Posterior vena cava (tissue), 2 donors: ENCODE measurements around the gene C6orf47. TPM values are rescaled to one million over a fixed set of nuclear protein-coding genes. Genes with fewer than 3 reads are reported as not detected.

Experiments
- DNase-seq: peaks from one replicate; pipeline ENCODE4 v3.0.0-alpha.2; 2020; ENCODE audit warnings: low spot score
- intact Hi-C, 2 donors: fragments of 100-400 bp; cut with DNase I; formaldehyde crosslinking; loops; one replicate each; pipeline versions ENCODE4 v1.14.1 to v1.14.2; 2022 to 2023
- total RNA-seq, 2 donors: library from RNA; stranded (reverse); fragmentation: NEBNext Ultra II Directional; extraction: Animal tissue kit (Norgen Biotek cat#: 25700); gene quantifications; one replicate each; pipeline ENCODE4 v1.2.1, GENCODE V29; 2021
- donor health status: DM: yes; HTN: yes; CAD: no.
- donor health status: DM: yes; HTN: yes; CAD: no.

The C6orf47 gene
- total RNA-seq, 2 donors from 2014 or later = 18.8 to 19.3 TPM

DNA sequence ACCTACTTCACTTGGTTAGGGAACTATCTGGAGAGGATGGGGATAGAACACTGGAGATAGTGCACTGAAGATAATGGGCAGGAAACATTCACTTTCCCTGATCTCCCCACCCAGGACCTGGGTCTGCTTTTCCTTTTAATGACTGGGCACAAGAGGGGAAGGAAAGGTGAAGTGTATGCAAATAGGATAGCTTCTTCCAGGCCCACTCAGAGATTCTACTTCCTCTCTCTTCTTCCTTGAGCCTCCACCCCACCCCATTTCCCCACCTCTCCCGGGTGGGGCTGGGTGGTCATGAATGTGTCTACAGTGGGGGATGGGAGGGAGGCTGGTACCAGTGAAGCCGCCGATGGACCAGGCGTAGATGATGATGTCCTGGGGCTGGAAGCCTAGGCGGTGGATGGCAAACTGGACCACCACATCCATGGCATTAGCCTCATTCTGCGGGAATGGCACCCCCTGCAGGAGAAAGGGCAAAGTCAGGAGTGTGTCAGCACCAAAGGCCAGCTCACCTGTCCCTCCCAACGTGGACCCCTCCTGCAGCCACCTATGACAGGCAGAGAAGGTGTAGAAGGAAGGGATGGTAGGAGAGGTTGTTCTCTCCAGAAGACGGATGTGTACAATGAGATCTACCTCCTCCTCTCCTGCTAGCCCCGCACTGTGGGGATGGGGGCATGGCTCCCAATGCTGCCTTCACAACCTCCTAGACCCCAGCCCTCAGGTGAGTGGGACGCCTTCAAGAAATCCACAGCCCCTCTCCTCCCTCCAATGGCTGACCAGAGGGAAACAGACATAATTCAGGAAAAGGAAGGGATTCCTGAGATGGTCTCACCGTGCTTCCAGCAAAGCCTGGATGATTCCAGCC, 28.9 kb upstream of the C6orf47 start:
- no peak for DNase-seq
- intact Hi-C loops = loop anchor here in 1 of 2 donors (10.0 kb wide), 1 partner anchor 145 kb away; no protein-coding TSS in a partner anchor

DNA sequence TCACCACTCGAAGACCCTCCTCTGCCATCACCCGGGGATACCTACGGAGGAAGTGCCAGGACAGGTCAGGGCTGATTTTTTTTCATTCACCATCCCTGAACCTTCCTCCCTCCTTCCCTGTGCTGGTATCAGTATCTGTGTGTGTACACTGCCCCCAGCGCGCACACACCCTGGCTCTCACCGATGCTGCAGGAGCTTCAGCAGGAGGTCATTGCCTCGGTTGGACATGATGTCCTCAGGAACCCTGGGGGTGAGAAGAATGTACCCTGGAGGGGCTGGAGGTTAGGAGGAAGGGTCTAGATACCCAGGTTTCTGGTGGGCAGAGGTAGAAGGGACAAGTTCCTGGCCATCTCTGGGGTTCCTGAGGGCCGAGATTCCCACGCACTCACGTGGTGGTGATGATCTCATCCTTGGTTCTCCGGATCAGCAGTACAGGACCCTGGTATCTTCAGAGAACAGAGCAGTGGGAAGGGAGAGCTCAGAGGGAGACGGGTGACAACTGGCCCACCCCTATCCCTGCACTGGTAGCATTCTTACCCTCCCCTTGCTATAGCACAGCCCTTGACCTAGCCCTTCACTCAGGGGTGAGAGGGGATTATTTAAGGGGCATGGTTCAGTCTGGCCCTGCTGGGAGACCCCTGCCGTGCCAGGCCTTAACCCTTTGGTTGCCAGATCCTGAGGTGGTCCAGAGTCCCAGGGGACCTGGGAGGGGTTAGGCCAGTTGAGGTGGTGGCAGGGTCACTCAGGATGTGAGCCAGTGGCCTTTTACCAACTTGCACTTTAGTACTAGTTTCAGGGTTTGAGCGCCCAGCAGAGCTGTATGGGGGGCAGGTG, 27.5 kb upstream of the C6orf47 start:
- intact Hi-C loops = loop anchor here in 1 of 2 donors (10.0 kb wide), 1 partner anchor 147 kb away; no protein-coding TSS in a partner anchor
- DNase-seq = peak; percentile 64

DNA sequence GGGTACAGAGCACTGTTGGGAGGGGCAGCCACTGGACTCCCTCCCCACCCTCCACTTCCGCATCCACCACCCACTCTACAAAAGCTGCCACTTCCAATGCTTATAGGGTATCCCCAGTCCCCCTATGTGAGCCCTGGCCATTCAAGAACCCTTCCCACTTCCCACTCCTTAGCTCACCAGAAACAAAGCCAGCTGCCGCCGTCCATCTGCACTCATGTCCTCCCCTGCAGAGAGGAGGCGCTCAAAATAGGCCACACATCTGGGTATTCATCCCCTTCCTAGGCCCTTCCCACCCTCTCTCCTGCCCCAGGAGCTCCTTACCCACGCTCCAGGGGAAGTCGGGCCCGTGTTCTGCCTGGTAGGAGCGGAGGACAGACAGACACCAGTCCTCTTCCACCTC, 26.7 kb upstream of the C6orf47 start:
- intact Hi-C loops = loop anchor here in 1 of 2 donors (10.0 kb wide), 1 partner anchor 147 kb away; no protein-coding TSS in a partner anchor

DNA sequence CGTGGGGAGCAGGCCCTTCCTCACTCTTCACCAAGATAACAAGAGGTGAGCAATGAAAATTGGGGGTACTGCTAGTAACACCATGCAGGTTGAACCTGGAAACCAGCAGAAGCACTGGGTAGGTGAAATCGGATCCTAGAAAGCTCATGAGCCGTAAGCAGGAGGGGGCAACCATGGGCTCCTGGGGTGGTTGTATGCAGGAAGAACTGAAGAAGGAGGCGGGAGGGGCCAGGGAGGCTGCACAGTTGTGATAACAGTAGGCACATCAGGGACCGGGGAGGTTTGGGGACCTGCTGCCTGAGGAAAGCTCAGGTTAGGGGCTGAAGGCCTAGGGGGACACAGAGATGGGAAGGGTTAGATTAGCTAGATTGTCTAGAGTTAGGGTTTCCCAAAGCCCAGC, 25.9 kb upstream of the C6orf47 start:
- DNase-seq = no peak
- intact Hi-C loops = loop anchor here in 1 of 2 donors (10.0 kb wide), 1 partner anchor 148 kb away; no protein-coding TSS in a partner anchor

More for the DNA sequence above, 26.7 kb upstream of the C6orf47 start:
- no peak for DNase-seq

DNA sequence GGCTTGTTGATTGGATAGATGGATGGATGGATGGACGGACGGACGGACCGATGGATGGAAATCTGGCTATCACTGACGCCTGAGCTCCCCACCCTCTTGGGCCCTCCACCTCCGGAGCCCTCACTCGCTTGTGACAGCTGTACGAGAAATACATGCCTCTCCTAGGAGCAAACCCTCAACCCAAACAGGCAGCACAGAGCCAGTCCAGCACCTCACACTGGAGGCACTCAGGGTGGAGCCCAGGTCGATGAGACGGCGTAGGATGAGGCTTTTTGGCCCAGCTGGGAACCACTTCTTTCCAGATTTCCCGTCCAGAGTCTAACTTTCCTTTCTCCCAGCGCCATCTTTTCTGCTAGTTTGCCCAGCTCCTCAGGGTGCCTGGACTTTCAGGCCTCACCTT, 23.0 kb upstream of the C6orf47 start:
- intact Hi-C loops = loop anchor here (5.0 to 10.0 kb wide), 2 partner anchors 149 to 151 kb away; no protein-coding TSS in a partner anchor
- no peak for DNase-seq

DNA sequence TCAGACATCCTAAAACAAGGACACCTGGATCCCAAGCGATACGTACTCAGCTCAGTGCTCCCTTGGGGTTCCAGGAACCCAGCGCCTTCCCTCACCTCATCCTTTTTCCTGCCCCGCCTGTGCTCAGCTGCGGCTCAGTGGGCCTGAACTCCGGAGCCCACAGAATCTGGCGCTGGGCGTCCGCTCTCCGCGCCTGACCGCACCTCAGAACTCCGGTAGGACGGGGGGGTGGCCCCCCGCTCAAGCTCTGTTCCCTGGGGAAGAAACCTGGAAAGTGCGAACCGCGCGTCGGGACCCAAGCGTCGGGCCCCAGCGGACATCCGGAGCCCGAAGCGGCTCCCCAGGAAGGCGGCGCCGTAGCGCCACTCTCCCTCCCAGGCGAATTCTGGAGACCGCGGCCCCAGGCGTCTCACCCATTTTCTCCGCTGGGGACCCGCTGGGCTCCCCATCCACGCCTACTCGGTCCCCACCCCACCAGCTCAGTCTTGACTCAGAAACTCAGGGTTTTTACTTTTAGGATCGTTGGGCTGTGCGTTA, 20.6 kb upstream of the C6orf47 start:
- no peak for DNase-seq
- intact Hi-C loops = loop anchor here (5.0 to 10.0 kb wide), 2 partner anchors 151 to 154 kb away; no protein-coding TSS in a partner anchor

DNA sequence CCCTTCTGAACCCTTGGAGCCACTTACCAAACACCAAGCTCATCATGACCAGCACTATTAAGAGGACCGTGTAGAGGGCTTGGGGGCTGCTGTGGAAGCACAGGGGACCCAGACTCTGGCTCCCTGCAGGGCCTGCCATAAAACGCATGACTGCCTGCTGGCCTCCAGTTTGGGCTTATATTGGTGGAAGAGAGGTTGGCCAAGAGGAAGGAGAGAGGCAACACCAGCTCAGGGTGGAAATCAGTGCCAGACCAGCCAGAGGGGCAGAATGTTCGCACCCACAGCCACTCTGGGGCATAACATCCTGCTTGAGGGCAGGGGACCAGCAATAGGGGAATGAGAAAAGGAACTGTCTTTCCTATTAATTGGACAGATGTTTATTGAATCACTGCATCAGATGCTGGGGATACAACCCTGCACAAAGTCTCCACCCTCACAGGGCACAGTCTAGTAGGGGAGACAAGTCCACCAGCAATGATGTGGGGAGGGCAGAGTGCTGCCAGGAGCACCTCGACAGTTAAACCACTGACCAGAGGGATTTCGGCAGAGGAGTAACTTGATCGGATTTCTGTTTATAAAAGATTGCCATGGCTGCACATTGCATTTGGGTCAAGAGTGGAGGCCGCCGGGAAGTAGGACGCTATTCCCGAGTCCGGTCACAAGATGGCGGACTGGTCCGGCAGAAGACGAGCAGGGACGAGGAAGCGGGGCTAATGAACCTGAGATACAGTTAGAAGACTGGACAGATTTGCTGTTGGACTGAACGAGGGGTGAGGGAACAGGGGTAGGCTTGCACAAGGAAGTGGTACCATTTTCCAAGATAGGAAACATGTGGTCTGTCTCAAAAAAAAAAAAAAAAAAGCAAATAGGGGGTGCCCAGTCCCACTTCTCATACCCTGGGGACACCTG, 19.9 kb upstream of the C6orf47 start, which contains the start of gene LY6G5C:
LY6G5C (minus strand) TSS at position 842 of the 909 bp plus-strand sequence; CDS start at position 148, 694 bp downstream.
- intact Hi-C loops = loop anchor here (5.0 to 10.0 kb wide), 2 partner anchors 152 to 154 kb away; no protein-coding TSS in a partner anchor
- peak; percentile 95 for DNase-seq

DNA sequence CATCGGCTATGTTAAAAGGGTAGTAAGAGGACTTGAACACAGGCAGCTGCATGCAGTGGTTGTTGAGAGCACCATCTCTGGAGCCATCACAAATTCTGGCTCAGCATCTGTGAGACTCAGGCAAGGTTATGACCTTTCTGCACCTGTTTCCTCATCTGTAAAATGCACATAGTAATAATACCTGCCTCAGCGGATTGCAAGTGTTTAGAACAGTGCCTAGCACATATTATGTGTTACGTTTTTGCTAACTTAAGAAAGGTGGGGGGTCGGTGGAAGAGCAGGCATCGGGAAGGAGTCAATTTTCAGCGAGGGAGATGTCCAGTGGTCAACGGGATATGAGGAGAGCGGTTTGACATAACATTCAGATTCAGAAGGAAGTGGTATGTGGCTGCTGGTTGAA, 17.4 kb upstream of the C6orf47 start:
- intact Hi-C loops = loop anchor here in 1 of 2 donors (5.0 kb wide), 1 partner anchor 274 kb away; no protein-coding TSS in a partner anchor
- DNase-seq = no peak

DNA sequence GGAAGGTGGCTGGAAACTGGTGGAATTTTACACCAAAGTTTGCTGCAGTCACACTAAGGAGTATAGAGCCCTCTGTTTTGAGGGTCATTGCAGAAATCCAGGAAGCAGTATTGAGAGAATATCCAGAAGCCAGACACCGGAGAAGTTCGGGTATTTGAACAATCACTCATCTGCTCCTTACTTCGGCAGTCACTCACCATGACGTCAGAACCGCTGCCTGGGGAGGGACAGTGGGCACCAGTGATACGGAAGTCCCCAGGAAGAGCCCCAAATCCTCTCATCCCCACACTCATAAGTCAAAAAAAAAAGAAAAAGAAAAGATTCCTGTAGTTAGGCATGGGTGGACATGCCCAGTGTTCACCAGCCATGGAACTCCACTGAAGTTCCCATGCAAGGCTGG, 16.3 kb upstream of the C6orf47 start:
- intact Hi-C loops = loop anchor here in 1 of 2 donors (5.0 kb wide), 1 partner anchor 275 kb away; no protein-coding TSS in a partner anchor
- DNase-seq = no peak

DNA sequence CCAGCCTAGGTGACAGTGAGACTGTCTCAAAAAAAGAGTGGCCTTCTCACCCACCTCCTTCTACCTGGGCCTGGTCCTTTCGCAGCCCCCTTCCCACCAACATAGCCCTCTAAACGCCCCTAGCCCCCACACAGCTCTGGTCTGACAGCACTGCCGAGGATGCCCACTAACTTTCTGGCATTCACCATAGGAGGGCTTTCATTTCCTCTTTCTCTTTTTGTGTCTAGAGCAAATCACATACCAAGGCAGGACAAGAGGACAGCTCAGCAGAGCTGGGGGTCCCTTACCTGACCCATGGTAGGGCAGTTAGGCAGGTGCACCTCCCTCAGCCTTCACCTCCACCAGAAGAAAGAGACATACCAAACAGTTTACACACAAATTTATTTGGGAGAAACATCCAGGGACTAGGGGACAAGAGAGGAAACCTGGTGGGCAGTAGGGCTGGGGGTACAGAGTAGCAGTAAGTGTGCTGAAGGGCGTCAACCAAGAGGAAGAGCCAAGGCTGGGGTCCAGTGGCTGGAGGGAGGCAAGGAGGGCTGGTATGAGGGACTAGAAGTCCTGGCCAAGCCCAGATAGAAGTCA, 15.8 kb upstream of the C6orf47 start:
- intact Hi-C loops = loop anchor here in 1 of 2 donors (5.0 kb wide), 1 partner anchor 276 kb away; no protein-coding TSS in a partner anchor
- DNase-seq = no peak

DNA sequence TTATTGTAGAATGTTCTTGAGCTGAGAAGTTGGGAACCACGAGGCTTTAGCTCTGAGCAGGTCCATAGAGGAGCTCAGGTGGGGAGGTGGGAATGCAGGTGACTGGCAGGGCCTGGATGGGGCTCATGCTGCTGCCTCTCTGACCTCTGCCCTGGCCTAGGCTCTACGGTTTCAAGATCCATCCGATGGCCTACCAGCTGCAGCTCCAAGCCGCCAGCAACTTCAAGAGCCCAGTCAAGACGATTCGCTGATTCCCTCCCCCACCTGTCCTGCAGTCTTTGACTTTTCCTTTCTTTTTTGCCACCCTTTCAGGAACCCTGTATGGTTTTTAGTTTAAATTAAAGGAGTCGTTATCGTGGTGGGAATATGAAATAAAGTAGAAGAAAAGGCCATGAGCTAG, 9.1 kb upstream of the C6orf47 start, which contains the start of gene LY6G5B:
LY6G5B (plus strand) TSS at position 301 of the 400 bp plus-strand sequence. CDS start 975 bp downstream, outside the sequence.
- intact Hi-C loops = no loop called here

DNA sequence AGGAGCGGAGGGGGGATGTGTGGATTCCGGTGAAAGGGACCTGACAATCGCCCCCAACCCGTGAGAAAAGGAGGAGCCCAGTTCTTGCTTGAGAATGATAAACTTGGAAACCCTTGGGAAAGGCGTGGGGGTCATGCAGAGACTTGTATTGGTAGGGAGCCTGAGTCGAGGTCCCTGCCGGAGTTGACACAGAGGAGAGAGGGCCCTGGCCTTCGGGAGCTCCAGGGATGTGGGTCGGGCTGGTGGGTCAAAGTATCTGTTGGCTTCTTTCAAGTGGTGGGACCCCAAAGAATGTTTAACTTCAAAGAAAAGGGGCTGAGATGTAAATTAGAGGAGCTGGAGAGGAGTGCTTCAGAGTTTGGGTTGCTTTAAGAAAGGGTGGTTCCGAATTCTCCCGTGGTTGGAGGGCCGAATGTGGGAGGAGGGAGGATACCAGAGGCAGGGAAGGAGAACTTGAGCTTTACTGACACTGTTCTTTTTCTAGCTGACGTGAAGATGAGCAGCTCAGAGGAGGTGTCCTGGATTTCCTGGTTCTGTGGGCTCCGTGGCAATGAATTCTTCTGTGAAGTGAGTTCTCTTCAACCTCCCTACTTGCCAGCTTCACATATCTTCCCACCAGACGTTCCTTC, 5.9 kb upstream of the C6orf47 start:
- DNase-seq = no peak
- intact Hi-C loops = no loop called here

More for the DNA sequence above, 9.1 kb upstream of the C6orf47 start, which contains the start of gene LY6G5B:
- no peak for DNase-seq

DNA sequence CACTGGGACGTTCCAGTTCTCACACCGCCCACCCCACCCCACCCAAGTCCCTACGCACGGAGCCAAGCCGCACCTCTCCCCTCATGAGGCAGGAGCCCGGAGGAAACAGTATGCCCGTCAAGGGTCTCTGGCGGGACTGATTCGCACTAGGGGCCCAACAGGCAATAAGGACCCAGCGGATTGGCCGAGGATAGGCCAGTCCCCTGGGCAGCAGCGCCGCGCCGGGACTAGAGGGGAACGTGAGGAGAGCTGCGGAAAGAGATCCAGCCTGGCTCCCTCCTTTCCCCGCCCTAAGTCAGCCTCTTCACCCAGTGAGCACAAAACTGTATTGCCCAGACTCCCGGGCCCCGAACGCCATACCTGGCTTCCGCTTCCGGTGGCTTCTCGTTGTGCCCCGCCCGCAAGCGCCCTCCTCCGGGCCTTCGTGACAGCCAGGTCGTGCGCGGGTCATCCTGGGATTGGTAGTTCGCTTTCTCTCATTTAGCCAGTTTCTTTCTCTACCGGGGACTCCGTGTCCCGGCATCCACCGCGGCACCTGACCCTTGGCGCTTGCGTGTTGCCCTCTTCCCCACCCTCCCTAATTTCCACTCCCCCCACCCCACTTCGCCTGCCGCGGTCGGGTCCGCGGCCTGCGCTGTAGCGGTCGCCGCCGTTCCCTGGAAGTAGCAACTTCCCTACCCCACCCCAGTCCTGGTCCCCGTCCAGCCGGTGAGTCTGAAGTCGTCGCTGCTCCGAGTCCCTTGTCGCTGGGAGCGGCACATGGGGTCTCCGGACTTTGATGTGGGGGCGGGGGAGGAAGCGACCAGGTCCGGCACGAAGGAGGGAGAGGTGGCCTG, 5.1 kb upstream of the C6orf47 start, which contains the start of gene CSNK2B:
CSNK2B (plus strand) TSS at position 580 of the 836 bp plus-strand sequence. CDS start 752 bp downstream, outside the sequence.
- intact Hi-C loops = no loop called here
- DNase-seq = peak; percentile 99

DNA sequence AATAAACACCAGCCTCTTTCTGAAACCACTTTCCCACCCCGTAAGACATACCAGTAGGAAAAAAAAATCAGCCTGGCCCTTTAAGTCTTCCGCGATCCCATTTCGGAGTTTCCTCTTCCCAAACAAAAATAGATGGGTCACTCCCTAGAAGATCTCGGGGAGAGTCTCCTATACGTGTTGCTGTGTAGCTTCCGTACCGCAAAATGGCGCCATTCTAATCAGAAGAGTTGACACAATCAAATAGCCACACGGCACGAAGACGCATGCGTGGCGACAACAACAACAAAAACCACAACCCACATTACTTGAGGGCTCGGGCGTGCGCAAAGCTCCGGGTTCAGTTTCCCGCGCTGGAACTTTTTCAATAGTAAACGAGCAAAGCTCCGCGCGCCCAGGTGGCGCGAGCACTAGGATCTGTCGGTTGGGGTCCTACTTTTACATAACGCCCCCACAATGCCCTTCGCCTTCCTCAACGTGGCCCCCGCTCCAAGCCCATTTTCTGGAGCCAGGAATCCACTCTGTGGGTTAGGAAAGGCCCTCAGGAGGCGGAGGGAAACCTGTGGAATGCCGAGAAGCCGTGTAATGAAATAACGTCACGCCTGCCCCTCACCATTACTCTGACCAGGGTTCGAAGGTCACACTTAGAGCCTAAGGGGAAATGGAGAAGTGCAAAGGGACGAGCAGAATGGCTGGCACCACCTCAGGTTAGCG, 4.4 kb upstream of the C6orf47 start, which contains the start of gene GPANK1:
GPANK1 (minus strand) TSS at position 208 of the 711 bp plus-strand sequence. CDS start 519 bp downstream, outside the sequence.
- intact Hi-C loops = no loop called here
- peak; percentile 97 for DNase-seq
